MCF 10A (cell line): ENCODE results near the gene NPW. TPM values are rescaled to one million over a fixed set of nuclear protein-coding genes. Genes with fewer than 3 reads are reported as not detected.
A peak's percentile ranks its signal among the peaks of the same experiment; 100 is the strongest.

Experiments used
- BruUV-seq: library from RNA; stranded (reverse); fragments of 400-500 nt; replicated peaks from 2 replicates; lab custom pipeline; 2021; lab: Mats Ljungman, UMichigan
- CTCF ChIA-PET: fragments of 300-600 bp; sonication (Branson Sonifier 250); formaldehyde crosslinking; extraction: SDS; loops from one replicate; lab custom pipeline; 2021; ENCODE audit warnings: antibody characterized with exemption, inconsistent platforms; lab: Yijun Ruan, JAX
- POLR2A ChIA-PET: fragments of 300-600, 350-650 bp; sonication (Branson Sonifier 250); formaldehyde crosslinking; extraction: SDS; loops from one replicate; lab custom pipeline; 2020; ENCODE audit warnings: antibody characterized with exemption, inconsistent platforms; lab: Yijun Ruan, JAX
- DNase-seq: peaks from one replicate; pipeline ENCODE4 v3.0.0-alpha.2; 2018; ENCODE audit not compliant: unreplicated experiment
- H3K27ac Mint-ChIP-seq: one replicate; pipeline ENCODE4 v1.8.0; 2022; ENCODE audit warnings: mild to moderate bottlenecking, low read depth, mixed read lengths; ENCODE audit not compliant: unreplicated experiment
- H3K27me3 Mint-ChIP-seq: one replicate; pipeline ENCODE4 v1.8.0; 2022; ENCODE audit warnings: mixed read lengths; ENCODE audit not compliant: insufficient read depth, unreplicated experiment
- H3K36me3 Mint-ChIP-seq: one replicate; pipeline ENCODE4 v1.8.0; 2022; ENCODE audit warnings: mild to moderate bottlenecking, moderate library complexity, mixed read lengths; ENCODE audit not compliant: insufficient read depth, unreplicated experiment
- H3K4me1 Mint-ChIP-seq: one replicate; pipeline ENCODE4 v1.8.0; 2022; ENCODE audit warnings: mixed read lengths; ENCODE audit not compliant: insufficient read depth, unreplicated experiment
- H3K4me3 Mint-ChIP-seq: one replicate; pipeline ENCODE4 v1.8.0; 2022; ENCODE audit warnings: mild to moderate bottlenecking, moderate library complexity, mixed read lengths; ENCODE audit not compliant: unreplicated experiment
- H3K9me3 Mint-ChIP-seq: one replicate; pipeline ENCODE4 v1.8.0; 2022; ENCODE audit warnings: mixed read lengths; ENCODE audit not compliant: unreplicated experiment
- intact Hi-C: fragments of 100-400 bp; cut with micrococcal nuclease; formaldehyde crosslinking; loops from 2 replicates; pipeline ENCODE4 v1.14.1; 2022
- total RNA-seq: library from RNA; stranded (reverse); gene quantifications from 2 replicates; pipeline ENCODE4 v1.2.3, GENCODE V29; 2022
- TF ChIP-seq, protein P1 (sequence below): fragments of 200-600 bp; IDR thresholded peaks from one replicate; pipeline ENCODE4 v1.8.0; 2022; ENCODE audit warnings: antibody characterized with exemption, mild to moderate bottlenecking; ENCODE audit not compliant: unreplicated experiment

NPW gene
- total RNA-seq, 1 experiment from 2014 or later: 4.9 TPM

DNA sequence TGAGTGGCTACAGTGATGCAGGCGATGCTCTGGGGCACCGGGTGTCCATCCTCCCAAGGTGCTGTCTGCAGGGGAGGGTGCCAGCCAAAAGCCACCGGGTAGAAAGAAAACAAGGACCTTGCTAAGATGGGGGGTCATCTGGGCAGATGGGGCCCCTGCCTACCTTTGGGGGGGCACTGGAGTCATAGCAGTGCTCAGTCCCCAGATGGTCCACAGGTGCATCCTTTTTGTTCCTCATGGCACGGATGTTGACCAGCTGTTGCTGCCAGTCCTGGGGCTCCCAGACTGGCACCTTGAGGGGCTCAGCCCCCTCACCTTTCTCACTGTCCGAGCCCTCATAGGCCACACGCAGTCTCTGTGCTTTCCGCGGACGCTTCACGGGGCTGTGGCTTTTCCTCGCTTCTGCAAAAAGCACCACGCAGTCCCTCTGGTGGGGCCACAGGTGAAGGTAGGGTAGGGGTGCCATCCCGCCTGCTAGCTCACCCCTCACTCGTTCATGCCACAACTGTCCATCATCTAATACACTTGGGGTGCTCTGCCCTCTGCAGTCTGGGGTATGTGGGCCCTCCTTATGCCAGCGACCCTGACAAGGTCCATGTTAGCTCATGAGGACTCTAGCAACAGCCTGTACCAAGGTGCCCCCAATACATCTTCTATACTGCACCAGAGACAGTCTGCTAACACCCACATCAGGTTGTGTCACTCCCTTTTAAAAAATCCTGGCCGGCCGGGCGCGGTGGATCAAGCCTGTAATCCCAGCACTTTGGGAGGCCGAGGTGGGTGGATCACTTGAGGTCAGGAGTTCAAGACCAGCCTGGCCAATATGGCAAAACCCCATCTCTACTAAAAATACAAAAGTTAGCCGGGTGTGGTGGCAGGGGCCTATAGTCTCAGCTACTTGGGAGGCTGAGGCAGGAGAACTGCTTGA is 26.6 kb downstream of the NPW start:
- H3K9me3 Mint-ChIP-seq: no peaks in the 10 kb centered on the region
- POLR2A ChIA-PET: interaction anchor here (0.5 to 3.0 kb wide), 5 partner anchors 23 to 958 kb away, joined by 3 to 33 read pairs (median 4); partner anchors contain the start of genes TRAF7 and ZNF598
- no peaks in the 10 kb centered on the region for H3K27me3 Mint-ChIP-seq
- no peak overlapping the region for H3K27ac Mint-ChIP-seq
- peak overlapping the region; percentile 86 for H3K4me3 Mint-ChIP-seq
- BruUV-seq: no TSS peak
- TF ChIP-seq, protein P1, sequence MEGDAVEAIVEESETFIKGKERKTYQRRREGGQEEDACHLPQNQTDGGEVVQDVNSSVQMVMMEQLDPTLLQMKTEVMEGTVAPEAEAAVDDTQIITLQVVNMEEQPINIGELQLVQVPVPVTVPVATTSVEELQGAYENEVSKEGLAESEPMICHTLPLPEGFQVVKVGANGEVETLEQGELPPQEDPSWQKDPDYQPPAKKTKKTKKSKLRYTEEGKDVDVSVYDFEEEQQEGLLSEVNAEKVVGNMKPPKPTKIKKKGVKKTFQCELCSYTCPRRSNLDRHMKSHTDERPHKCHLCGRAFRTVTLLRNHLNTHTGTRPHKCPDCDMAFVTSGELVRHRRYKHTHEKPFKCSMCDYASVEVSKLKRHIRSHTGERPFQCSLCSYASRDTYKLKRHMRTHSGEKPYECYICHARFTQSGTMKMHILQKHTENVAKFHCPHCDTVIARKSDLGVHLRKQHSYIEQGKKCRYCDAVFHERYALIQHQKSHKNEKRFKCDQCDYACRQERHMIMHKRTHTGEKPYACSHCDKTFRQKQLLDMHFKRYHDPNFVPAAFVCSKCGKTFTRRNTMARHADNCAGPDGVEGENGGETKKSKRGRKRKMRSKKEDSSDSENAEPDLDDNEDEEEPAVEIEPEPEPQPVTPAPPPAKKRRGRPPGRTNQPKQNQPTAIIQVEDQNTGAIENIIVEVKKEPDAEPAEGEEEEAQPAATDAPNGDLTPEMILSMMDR: no peak
- DNase-seq: no peak
- H3K4me1 Mint-ChIP-seq: peaks cover 23% of the 10 kb centered on the region
- peaks cover 14% of the 10 kb centered on the region for H3K36me3 Mint-ChIP-seq
- CTCF ChIA-PET: interaction anchor here (0.6 to 3.4 kb wide), 8 partner anchors 10 to 94 kb away, joined by 3 to 15 read pairs (median 4); no protein-coding TSS in a partner anchor
- intact Hi-C loops: no loop called here

DNA sequence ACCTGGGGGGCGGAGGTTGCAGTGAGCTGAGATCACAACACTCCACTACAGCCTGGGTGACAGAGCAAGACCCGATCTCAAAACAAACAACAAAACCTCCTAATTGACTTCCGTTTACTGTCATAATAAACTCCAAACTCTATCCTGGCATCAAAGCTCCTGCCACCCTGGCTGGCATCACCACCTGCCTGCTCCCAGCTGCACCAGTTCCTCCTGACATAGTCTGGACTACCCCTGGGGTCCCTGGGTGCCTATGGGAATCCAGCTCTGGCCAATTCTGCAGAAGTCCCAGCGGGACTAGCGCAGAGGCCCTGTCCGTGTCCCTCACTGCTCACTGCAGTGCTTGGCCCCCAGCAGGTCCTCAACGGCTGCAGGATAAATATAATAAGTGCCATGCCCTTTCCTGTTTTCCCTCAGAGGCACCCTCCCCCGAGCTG is 27.3 kb downstream of the NPW start:
- Mint-ChIP-seq H3K9me3 (no peaks in the 10 kb centered on the region), H3K27me3 (no peaks in the 10 kb centered on the region), H3K27ac (no peak overlapping the region), H3K4me3 (peak overlapping the region; percentile 86), H3K4me1 (peaks cover 23% of the 10 kb centered on the region), H3K36me3 (peaks cover 21% of the 10 kb centered on the region)
- ChIA-PET POLR2A (interaction anchor here (0.5 to 3.0 kb wide), 12 partner anchors 9 to 342 kb away, joined by 3 to 33 read pairs (median 6); partner anchors contain the start of genes NHERF2, TRAF7 and ZNF598), CTCF (interaction anchor here (0.6 to 3.4 kb wide), 9 partner anchors 9 to 204 kb away, joined by 3 to 15 read pairs (median 5); no protein-coding TSS in a partner anchor)
- no TSS peak for BruUV-seq
- DNase-seq: no peak
- intact Hi-C loops: no loop called here
- TF ChIP-seq, protein P1: no peak

DNA sequence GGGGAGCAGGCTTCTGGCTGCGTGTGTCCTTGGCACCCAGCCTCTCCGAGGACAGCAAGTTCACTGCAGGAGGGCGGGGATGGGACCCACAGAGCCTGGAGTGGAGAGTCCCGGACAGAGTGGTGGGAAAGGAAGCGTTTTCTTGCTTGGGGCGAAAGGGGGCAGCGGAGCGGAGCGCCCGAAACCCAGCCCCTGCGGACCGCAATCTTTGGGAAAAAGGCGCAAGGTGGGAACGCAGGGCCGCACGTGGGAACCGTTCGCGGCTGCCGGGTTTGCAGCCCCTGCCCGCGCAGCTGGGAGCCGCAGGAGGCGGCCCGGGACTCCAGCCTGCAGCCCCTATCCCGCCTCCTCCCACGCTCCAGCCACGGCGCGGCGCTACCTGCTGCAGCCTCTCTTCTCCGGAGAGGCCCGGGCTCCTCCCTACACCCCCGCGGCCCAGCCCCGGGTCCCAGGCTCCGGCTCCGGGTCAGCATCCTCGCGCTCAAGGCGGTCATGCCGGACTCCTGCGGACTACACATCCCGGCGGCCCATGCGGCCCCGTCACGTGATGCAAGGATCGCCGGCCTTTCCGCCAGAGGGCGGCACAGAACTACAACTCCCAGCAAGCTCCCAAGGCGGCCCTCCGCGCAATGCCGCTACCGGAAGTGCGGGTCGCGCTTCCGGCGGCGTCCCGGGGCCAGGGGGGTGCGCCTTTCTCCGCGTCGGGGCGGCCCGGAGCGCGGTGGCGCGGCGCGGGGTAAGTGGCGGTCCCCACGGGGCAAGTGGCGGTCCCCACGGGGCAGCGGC is 27.9 kb downstream of the NPW start, which contains the start of the genes NTHL1 and TSC2:
Gene NTHL1 (minus strand): TSS at position 505 of the 786 bp plus-strand sequence. CDS start 11 bp downstream, at position 494.
Gene TSC2 (plus strand): TSS at position 656 of the 786 bp plus-strand sequence. CDS start 631 bp downstream, outside the sequence.
- H3K36me3 Mint-ChIP-seq: peaks cover 23% of the 10 kb centered on the region
- peak within 1 kb of the TSS; percentile 86 for H3K4me3 Mint-ChIP-seq
- TF ChIP-seq, protein P1: peak; percentile 39
- no TSS peak for BruUV-seq
- H3K27me3 Mint-ChIP-seq: no peaks in the 10 kb centered on the region
- intact Hi-C loops: no loop called here
- H3K9me3 Mint-ChIP-seq: no peaks in the 10 kb centered on the region
- peaks cover 23% of the 10 kb centered on the region for H3K4me1 Mint-ChIP-seq
- ChIA-PET CTCF (interaction anchor here (0.6 to 3.4 kb wide), 10 partner anchors 9 to 205 kb away, joined by 3 to 15 read pairs (median 4); no protein-coding TSS in a partner anchor), POLR2A (interaction anchor here (0.6 to 3.0 kb wide), 23 partner anchors 9 to 1622 kb away, joined by 3 to 33 read pairs (median 5); partner anchors contain the start of genes MLST8, NHERF2, RAB11FIP3 and RPS2)
- peak; percentile 95 for DNase-seq
- peak within 1 kb of the TSS; percentile 63 for H3K27ac Mint-ChIP-seq
